ENCODE results near the gene N4BP2L2.

Gene N4BP2L2

DNA sequence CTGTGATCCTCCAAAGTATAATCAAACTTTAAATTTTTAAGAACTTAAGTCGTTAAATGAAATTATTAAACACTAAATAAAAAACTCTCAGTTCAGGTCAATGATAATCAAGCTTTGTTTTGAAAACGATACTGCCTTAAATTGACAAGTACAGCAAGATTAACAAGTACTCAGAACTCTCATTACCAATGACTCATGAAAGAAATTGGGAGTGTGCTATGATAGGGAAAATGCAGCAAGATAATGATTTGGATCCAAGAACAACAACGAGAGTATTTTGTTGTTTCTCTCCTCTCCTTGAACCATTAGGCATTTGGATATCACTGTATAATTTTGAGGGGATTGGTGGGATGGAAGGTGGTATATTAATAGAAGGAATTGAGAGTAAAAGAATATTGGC, 10.2 kb downstream of the N4BP2L2 start:
- DNase-seq = no peak

- no peak for DNase-seq
These were observed 11.4 kb downstream of the N4BP2L2 start for GRCh38 chr13:32527151-32527550.

- DNase-seq = no peak
These were observed 12.8 kb downstream of the N4BP2L2 start for GRCh38 chr13:32525766-32526165.

DNA sequence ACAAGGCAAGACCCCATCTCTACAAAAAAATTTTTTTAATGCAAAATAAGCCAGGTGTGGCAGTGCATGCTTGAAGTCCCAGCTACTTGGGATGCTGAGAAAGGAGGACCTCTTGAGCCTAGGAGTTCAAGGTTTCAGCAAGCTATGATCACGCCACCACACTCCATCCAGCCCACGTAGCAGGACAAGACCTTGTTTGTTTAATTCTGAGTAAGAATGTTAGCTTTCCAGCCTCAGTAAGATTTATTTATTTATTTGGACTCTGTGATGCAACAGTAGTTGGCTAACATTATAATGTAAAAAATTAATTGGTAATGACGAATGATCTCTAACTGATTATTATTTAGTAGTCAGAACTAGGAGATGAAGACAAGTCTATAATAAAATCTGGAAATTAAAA, 23.3 kb downstream of the N4BP2L2 start:
- no peak for DNase-seq

DNA sequence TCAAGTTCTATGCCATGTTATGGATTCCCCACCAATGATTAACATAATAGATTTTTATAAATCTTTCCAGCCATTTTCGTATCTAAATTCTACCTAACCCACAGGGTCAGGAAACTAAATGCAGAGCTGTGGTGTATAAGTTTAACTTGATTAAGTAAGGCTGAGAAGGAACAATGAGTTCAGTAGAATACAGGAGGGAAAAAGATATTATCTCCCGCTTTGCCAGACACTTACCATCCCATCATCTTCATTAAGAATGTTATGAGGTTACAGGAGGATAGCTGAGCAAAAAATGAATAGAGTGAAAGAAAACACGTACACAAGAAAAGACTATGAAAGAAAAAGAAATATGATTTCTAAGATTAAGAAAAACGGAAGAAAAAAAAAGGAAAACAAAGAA, 27.1 kb downstream of the N4BP2L2 start:
- DNase-seq = no peak

DNA sequence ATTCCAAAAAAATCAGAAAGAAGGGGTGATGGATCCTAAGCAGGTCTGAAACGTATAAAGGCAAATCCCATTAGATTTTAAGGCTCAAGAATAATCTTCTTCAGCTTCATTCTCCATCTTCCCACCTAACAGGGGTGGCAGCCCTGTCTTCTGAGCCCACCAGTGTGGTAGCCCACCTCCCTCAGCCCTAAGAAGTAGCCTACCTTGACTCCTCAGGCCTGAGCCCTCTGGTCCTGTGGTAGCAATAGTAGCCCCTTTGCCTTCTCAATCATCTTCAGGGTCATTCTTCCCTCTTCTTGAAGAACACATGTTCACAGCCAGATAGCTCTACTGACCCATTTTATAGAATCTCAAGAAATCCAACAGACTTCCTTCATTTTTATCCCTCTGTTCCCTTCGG, 33.7 kb downstream of the N4BP2L2 start:
- no peak for DNase-seq

- DNase-seq = no peak
These were observed 34.3 kb downstream of the N4BP2L2 start for GRCh38 chr13:32504263-32504662.

DNA sequence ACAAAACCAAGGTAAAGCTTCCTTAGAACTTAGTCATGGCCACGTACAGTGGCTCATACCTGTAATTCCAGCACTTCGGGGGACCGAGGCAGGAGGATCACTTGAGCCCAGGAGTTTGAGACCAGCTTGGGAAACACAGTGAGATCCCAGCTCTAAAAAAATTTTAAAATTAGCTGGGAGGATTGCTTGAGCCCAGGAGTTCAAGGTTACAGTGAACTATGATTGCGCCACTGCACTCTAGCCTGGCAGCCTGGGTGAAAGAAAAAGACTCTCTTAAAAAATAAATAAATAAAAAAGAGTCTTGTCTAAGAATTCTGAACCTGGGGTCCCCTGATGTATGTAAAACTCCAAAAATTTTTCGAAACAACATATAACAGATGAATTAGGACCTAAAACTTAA, 34.9 kb downstream of the N4BP2L2 start:
- no peak for DNase-seq

DNA sequence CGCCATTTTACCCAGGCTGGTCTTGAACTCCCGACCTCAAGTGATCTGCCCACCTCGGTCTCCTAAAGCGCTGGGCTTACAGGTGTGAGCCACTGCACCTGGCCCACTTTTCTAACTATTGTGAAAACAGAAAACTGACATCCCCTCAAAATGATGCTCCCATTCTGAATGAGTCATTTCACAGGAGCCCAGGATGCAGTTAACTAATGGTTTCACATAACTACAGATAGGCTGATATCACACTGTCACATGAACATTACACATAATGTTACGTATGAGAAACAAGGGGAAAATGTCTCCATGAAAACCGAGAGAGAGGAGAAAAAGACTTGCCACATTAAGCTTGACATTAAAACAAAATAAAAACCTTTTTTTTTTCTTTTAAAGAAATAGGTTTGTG, 37.5 kb downstream of the N4BP2L2 start:
- peak; percentile 9 for DNase-seq

DNA sequence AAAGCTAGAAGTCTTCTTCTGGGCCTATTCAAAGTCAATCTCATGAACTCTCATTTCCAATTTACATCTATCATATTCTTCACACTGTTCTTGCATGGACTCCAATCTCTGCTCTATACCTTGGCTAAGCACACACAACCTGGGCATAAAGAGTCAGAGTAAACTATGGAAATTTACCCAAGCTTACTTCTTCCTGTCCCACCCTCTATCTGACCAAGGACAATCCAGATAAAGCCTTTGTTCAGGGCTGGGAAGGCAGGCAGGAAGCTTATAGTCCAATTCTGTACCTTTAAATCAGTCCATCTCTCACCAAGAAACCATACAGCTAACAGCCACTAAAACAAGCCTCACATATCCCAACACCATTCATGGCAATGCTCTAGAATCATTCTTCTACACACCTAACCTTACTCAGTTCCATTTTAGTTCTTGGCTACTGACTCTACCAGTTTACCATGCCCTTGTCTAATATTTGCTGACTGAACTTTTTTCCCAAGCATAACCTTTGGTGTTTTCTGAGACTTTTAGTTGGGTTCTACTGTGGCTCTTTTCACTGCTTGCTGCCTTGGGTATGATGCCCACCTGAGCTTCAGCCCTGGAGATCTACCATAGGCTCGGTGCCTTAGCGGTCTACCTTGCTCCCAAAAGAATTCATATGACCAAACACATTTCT, 38.9 kb downstream of the N4BP2L2 start:
- no peak for DNase-seq

DNA sequence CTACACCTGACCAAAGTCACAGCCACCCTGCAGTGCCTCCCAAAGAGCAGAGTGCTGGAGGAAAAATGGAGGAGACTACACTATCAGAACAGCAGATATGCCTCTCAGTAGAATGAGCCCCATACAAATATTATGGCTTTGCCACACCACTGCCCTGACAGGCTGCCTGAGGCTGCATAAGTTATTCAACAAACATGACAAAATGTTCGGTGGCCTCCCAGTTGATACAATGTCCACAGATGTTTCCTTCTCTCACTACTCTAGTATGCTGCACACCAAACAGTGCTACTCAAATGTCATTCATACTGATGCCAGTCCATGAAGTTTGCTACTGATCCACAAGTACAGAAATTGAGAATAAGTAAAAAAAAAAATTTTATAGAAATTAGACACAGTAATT, 41.0 kb downstream of the N4BP2L2 start:
- DNase-seq = no peak

GRCh38 chr13:32496599-32497160, 41.9 kb downstream of the N4BP2L2 start:
- no peak for DNase-seq

GRCh38 chr13:32495841-32496240, 42.8 kb downstream of the N4BP2L2 start:
- no peak for DNase-seq

DNA sequence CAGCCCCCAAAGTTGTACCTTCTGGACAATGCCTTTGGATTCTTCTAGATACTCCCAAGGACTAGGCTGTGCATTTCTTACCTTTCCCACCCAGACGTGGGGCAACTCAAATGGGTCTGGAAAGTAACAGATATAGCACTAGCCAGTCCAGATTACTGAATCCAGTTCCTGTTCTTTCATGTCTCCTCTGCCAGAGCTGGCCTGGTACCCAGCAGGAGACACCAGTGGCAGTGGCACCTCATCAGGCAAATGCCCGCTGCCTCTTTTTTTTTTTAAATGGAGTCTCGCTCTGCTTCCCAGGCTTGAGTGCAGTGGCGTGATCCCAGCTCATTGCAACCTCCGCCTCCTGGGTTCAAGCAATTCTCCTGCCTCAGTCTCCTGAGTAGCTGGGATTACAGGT, 43.2 kb downstream of the N4BP2L2 start:
- no peak for DNase-seq

- DNase-seq = no peak
These were observed 47.6 kb downstream of the N4BP2L2 start for GRCh38 chr13:32491028-32491427.

- DNase-seq = no peak
These were observed 61.7 kb downstream of the N4BP2L2 start for GRCh38 chr13:32476892-32477291.

DNA sequence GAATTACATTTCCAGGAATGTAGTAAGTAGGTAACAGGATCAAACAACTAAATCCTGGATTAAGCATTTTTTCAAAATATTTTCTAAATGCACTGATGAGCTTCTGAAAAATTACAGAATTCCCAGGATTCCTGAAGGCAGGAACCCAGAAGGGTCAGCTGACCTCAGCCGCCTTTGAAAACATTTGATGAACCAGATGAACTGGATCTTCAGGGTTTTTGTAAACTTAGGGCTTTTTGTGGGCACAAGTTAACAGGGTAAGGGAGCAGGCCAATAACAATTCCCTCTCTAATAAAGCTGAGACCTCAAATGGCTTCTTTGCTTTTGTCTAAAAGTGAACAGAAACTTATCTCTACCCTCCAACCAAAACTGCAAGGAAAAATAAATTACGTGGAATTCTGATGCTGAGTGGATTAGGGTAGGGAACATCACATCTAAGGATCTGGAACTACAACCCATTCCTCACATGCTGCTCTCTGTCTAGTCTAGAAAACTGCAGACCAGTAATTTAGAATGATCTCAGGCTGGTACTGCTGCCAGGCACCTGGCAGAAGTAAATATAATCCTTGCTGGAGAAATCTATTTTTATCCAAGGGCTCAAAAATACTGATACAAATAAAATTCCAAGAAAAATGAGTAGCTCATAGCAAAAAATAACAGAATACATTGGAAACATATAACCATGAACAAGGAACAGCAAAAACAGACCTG, 62.4 kb downstream of the N4BP2L2 start:
- no peak for DNase-seq

DNA sequence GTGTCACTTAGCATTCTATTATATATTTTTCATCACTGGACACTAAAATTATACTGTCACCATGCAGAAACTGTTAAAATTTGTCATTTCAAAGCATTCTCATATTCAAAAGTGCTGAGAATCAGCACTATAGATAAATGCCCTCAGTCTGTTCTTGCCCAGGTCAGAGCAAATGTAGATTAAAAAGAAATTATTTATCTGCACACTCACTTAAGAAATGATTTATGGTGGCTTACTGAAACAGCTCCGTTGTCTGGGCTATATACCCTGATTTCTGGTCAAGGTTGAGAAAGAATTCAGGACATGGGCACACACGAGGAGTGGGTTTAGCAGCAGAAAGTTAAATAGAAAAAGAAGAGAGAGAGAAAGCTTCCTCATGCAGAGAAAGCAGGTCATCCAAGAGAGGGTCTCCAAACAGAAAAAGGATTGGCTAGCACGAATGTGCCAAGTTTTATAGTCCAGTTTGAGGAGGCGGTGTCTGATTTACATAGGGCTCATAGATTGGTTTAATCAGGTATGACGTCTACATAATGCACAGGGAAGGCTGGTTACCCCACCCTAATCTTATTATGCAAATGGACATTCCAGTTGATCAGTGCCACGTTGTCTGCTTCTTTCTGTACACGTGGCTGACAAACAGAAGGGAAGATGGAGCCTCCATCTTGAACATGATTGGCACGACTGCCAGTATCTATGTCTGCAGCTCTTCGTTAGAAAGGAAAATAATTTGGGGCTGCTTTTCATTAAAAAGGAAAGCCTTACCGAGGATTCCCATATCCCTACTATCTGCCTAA, 63.4 kb downstream of the N4BP2L2 start:
- DNase-seq = no peak

DNA sequence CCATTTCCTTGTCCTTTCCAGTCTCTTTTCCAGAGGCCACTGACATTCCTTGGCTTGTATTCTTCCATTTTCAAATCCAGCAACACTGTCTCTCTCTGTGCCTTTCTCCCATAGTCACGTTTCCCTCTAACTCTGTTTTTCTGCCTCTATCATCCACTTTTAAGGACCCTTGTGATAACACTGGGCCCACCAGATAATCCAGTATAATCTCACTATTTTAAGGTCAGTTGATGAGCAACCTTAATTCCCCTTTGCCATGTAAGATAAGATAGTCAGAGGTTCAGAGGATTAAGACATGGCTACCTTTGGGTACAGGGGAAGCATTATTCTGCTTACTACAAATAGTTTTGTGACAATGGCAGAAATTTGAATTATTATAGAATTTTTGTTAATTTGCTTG, 64.9 kb downstream of the N4BP2L2 start:
- DNase-seq = no peak

DNA sequence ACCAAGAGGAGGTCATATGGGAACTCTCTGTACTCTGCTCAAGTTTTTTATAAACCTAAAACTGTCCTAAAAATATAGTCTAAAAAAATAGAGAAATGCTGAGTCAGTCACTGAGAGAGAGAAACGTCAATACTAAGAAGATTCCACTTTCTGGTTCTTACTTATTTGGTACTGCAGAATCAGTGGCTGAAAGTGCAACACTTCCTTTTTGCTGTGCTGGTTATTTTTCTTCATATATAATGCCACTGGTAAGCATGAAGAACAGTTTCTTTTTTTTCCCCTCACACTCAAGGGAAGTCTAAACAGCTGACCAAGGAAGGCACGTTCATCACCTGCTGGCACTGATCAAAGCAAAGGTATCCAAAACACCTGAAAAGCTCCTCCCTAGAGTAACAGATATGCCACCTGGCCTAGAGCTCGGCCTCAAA, 66.4 kb downstream of the N4BP2L2 start:
- DNase-seq = peak; percentile 48

DNA sequence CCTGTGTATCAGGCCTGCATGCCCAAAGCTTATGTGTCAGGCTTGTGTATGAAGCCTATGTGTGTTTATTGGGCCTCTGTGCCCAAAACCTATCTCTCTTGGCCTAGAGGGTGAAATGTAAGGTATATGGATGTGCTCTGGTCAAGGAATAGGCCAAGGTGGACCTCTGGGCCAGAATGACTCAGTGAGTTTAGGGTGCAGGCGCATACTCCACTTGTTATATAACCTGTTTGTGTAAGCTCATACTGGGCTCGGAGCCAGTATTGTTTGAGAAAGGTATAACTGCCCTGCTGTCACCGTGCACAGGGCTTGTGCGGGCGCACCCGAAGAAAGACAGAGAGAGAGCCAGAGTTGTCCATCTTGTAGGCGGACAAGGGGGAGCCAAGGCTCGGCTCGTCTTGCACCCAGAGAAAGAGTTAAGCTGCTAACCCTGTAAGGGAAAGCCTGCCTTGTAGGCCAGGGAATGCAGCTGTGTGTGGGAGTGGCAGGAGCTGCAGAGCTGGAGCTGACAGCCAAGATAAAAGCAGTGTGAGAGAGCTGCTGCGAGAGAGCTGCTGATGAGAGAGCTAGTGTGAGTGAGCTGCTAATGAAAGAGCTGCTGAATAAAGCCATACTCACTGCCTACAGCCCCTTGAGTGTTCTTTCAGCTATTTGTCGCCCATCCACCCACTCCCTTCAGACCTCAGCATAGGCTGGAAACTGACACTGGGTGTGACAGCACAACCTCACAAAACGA, 67.2 kb downstream of the N4BP2L2 start:
- no peak for DNase-seq

- DNase-seq = no peak
These were observed 70.0 kb downstream of the N4BP2L2 start for GRCh38 chr13:32468502-32469142.

Measured in activated CD4-positive, alpha-beta T cell treated with anti-CD3 and anti-CD28 coated beads, Interleukin-10, Interleukin-2, amounts not matched to agents 100 ng/mL and 50 ng/mL, durations not matched to agents 16 hours and 8 hours (primary cell).